ENCODE measurements around the gene WDR77. TPM values are rescaled to one million over a fixed set of nuclear protein-coding genes. Genes with fewer than 3 reads are reported as not detected.

WDR77 gene
- total and polyA plus RNA-seq, 4 donors: 21.3 to 37.1 (median 29.1) TPM

GRCh38 chr1:111414756-111415155 is 34.3 kb downstream of the WDR77 start:
- TF ChIP-seq, protein P1, sequence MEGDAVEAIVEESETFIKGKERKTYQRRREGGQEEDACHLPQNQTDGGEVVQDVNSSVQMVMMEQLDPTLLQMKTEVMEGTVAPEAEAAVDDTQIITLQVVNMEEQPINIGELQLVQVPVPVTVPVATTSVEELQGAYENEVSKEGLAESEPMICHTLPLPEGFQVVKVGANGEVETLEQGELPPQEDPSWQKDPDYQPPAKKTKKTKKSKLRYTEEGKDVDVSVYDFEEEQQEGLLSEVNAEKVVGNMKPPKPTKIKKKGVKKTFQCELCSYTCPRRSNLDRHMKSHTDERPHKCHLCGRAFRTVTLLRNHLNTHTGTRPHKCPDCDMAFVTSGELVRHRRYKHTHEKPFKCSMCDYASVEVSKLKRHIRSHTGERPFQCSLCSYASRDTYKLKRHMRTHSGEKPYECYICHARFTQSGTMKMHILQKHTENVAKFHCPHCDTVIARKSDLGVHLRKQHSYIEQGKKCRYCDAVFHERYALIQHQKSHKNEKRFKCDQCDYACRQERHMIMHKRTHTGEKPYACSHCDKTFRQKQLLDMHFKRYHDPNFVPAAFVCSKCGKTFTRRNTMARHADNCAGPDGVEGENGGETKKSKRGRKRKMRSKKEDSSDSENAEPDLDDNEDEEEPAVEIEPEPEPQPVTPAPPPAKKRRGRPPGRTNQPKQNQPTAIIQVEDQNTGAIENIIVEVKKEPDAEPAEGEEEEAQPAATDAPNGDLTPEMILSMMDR (IDR thresholded peaks at IDR 0.05; ENCODE audit: control extremely low read depth, extremely low read depth): no peak
- ATAC-seq (ENCODE audit: insufficient read depth, low FRiP score) (no peak), DNase-seq (no peak)
- Histone ChIP-seq H3K4me3 (no peak overlapping the region), H3K4me1 (ENCODE audit: control insufficient read depth in 5 of 5, insufficient read depth in 5 of 5, low read length in 5 of 5) (peaks cover 0 to 9% (median 3%) of the 10 kb centered on the region in 5 donors), H3K27me3 (ENCODE audit: control insufficient read depth in 3 of 3, insufficient read depth in 3 of 3, low read length in 2 of 3) (no peaks in the 10 kb centered on the region), H3K27ac (ENCODE audit: low read depth in 1 of 2, low read length in 1 of 2) (no peak overlapping the region), H3K9me3 (ENCODE audit: control insufficient read depth in 4 of 4, insufficient read depth in 3 of 4, low read length in 3 of 4) (no peaks in the 10 kb centered on the region), H3K36me3 (ENCODE audit: control insufficient read depth in 4 of 4, insufficient read depth in 4 of 4, low read length in 4 of 4) (no peaks in the 10 kb centered on the region), H3K9ac (ENCODE audit: insufficient read depth in 1 of 2, low read length in 2 of 2) (no peak overlapping the region)
- 83 to 91% methylated on average over 2 of the region's 2 CpGs for WGBS, 2 donors

DNA sequence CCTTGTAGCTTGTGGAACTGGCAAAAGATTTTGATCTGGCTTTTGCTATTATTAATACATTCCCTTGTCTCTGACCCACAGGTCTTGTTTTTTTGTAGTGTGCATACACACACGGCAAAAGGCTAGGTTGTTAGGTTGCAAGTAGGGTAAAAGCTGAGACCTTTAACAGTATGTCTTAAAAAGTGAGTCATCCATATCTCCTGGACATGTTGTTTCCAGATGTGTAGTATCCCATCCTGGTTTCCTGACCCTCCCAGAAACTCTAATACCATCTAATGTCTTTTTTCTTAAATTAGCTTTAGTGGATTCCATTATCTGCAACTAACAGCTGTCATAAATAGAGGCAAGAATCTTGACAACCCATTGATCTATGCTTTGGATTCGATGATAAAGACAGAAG is 36.2 kb downstream of the WDR77 start:
- H3K9me3 ChIP-seq (ENCODE audit: control insufficient read depth in 4 of 4, insufficient read depth in 3 of 4, low read length in 3 of 4): no peaks in the 10 kb centered on the region
- TF ChIP-seq, protein P1 (IDR thresholded peaks at IDR 0.05; ENCODE audit: control extremely low read depth, extremely low read depth): no peak
- 79 to 85% methylated on average over 2 of the region's 2 CpGs for WGBS, 2 donors
- H3K9ac ChIP-seq (ENCODE audit: insufficient read depth in 1 of 2, low read length in 2 of 2): no peak overlapping the region
- no peak for ATAC-seq (ENCODE audit: insufficient read depth, low FRiP score)
- H3K4me3 ChIP-seq: no peak overlapping the region
- H3K36me3 ChIP-seq (ENCODE audit: control insufficient read depth in 4 of 4, insufficient read depth in 4 of 4, low read length in 4 of 4): no peaks in the 10 kb centered on the region
- no peak for DNase-seq
- H3K4me1 ChIP-seq (ENCODE audit: control insufficient read depth in 5 of 5, insufficient read depth in 5 of 5, low read length in 5 of 5): peaks cover 0 to 8% (median 0%) of the 10 kb centered on the region in 5 donors
- no peak overlapping the region for H3K27ac ChIP-seq (ENCODE audit: low read depth in 1 of 2, low read length in 1 of 2)
- no peaks in the 10 kb centered on the region for H3K27me3 ChIP-seq (ENCODE audit: control insufficient read depth in 3 of 3, insufficient read depth in 3 of 3, low read length in 2 of 3)

GRCh38 chr1:111407301-111407700 is 41.8 kb downstream of the WDR77 start:
- H3K4me3 ChIP-seq: no peak overlapping the region
- no peaks in the 10 kb centered on the region for H3K36me3 ChIP-seq (ENCODE audit: control insufficient read depth in 4 of 4, insufficient read depth in 4 of 4, low read length in 4 of 4)
- H3K4me1 ChIP-seq (ENCODE audit: control insufficient read depth in 5 of 5, insufficient read depth in 5 of 5, low read length in 5 of 5): peaks cover 0 to 13% (median 5%) of the 10 kb centered on the region in 5 donors
- H3K27ac ChIP-seq (ENCODE audit: low read depth in 1 of 2, low read length in 1 of 2): no peak overlapping the region
- WGBS, 2 donors: 79 to 89% methylated on average over 6 of the region's 6 CpGs
- H3K27me3 ChIP-seq (ENCODE audit: control insufficient read depth in 3 of 3, insufficient read depth in 3 of 3, low read length in 2 of 3): no peaks in the 10 kb centered on the region
- TF ChIP-seq, protein P1 (IDR thresholded peaks at IDR 0.05; ENCODE audit: control extremely low read depth, extremely low read depth): no peak
- ATAC-seq (ENCODE audit: insufficient read depth, low FRiP score) (no peak), DNase-seq (no peak)
- H3K9ac ChIP-seq (ENCODE audit: insufficient read depth in 1 of 2, low read length in 2 of 2): no peak overlapping the region
- no peaks in the 10 kb centered on the region for H3K9me3 ChIP-seq (ENCODE audit: control insufficient read depth in 4 of 4, insufficient read depth in 3 of 4, low read length in 3 of 4)

DNA sequence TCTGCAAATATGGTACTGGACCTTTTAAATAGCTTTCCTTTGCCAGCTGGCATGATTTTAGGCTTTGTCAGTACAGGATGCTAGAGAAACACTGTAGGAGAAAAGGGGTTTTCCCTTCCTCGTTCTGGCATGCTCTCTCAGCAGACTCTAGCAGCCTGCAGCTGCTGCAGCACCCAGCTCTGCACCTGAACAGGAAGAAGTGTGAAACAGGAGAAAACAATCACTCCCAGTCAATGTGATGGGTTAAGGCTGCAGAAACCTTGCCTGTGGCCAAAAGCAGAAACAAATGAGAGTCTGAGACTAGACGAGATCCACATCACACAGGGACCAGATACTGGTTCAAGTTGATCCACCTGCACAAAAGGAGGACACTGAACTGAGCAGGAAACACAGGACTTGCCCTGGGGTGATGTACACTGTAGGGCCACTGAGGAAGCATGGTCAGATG is 42.7 kb downstream of the WDR77 start:
- Histone ChIP-seq H3K27me3 (ENCODE audit: control insufficient read depth in 3 of 3, insufficient read depth in 3 of 3, low read length in 2 of 3) (no peaks in the 10 kb centered on the region), H3K4me1 (ENCODE audit: control insufficient read depth in 5 of 5, insufficient read depth in 5 of 5, low read length in 5 of 5) (peaks cover 0 to 13% (median 5%) of the 10 kb centered on the region in 5 donors), H3K4me3 (no peak overlapping the region), H3K9ac (ENCODE audit: insufficient read depth in 1 of 2, low read length in 2 of 2) (no peak overlapping the region), H3K9me3 (ENCODE audit: control insufficient read depth in 4 of 4, insufficient read depth in 3 of 4, low read length in 3 of 4) (no peaks in the 10 kb centered on the region), H3K36me3 (ENCODE audit: control insufficient read depth in 4 of 4, insufficient read depth in 4 of 4, low read length in 4 of 4) (no peaks in the 10 kb centered on the region), H3K27ac (ENCODE audit: low read depth in 1 of 2, low read length in 1 of 2) (no peak overlapping the region)
- DNase-seq (peak; percentile 74 to 92 (median 92)), ATAC-seq (ENCODE audit: insufficient read depth, low FRiP score) (peak; percentile 77)
- 0 to 1% methylated on average over 2 of the region's 2 CpGs for WGBS, 2 donors
- TF ChIP-seq, protein P1 (IDR thresholded peaks at IDR 0.05; ENCODE audit: control extremely low read depth, extremely low read depth): no peak
